ENCODE measurements around the gene OR52K1.
A peak's percentile ranks its signal among the peaks of the same experiment; 100 is the strongest.
"Not testable (repeated sequence)": the region's sequence is repeated elsewhere in the genome, so short reads cannot be mapped to it uniquely, and the experiment has no call there.

Gene OR52K1

GRCh38 chr11:4482445-4482844 lies at the start of gene OR52K1:
TSS of gene OR52K1 (plus strand) at chr11:4482646. CDS start at chr11:4488901, 6,255 bp downstream.
- DNase-seq (ENCODE audit: low spot score): peak; percentile 54

GRCh38 chr11:4433856-4434255 lies 48.6 kb upstream of the OR52K1 start:
- no peak for DNase-seq (ENCODE audit: low spot score)

GRCh38 chr11:4436411-4436810 lies 46.0 kb upstream of the OR52K1 start:
- DNase-seq (ENCODE audit: low spot score): no peak

GRCh38 chr11:4441515-4441914 lies 40.9 kb upstream of the OR52K1 start:
- DNase-seq (ENCODE audit: low spot score): no peak

- DNase-seq (ENCODE audit: low spot score): no peak
Measured at GRCh38 chr11:4443232-4443891, 39.1 kb upstream of the OR52K1 start.

GRCh38 chr11:4448995-4449394 lies 33.5 kb upstream of the OR52K1 start, which contains the start of gene OR52K2:
TSS of gene OR52K2 (plus strand) at chr11:4449295. CDS start at chr11:4449340, 45 bp downstream.
- no peak for DNase-seq (ENCODE audit: low spot score)

- DNase-seq (ENCODE audit: low spot score): no peak
Measured at GRCh38 chr11:4453118-4453517, 29.3 kb upstream of the OR52K1 start.

GRCh38 chr11:4454021-4454420 lies 28.4 kb upstream of the OR52K1 start:
- DNase-seq (ENCODE audit: low spot score): no peak

GRCh38 chr11:4455419-4455818 lies 27.0 kb upstream of the OR52K1 start:
- DNase-seq (ENCODE audit: low spot score): peak; percentile 56

- peak; percentile 58 for DNase-seq (ENCODE audit: low spot score)
Measured at GRCh38 chr11:4459500-4459899, 22.9 kb upstream of the OR52K1 start.

- no peak for DNase-seq (ENCODE audit: low spot score)
Measured at GRCh38 chr11:4460151-4460550, 22.3 kb upstream of the OR52K1 start.

- DNase-seq (ENCODE audit: low spot score): no peak
Measured at GRCh38 chr11:4464216-4465159, 18.0 kb upstream of the OR52K1 start.

- DNase-seq (ENCODE audit: low spot score): no peak
Measured at GRCh38 chr11:4465407-4465806, 17.0 kb upstream of the OR52K1 start.

- DNase-seq (ENCODE audit: low spot score): no peak
Measured at GRCh38 chr11:4466131-4466870, 16.1 kb upstream of the OR52K1 start.

- DNase-seq (ENCODE audit: low spot score): no peak
Measured at GRCh38 chr11:4466871-4467442, 15.5 kb upstream of the OR52K1 start.

- DNase-seq (ENCODE audit: low spot score): no peak
Measured at GRCh38 chr11:4467811-4468606, 14.4 kb upstream of the OR52K1 start.

- no peak for DNase-seq (ENCODE audit: low spot score)
Measured at GRCh38 chr11:4479644-4480043, 2.8 kb upstream of the OR52K1 start.

- no peak for DNase-seq (ENCODE audit: low spot score)
Measured at GRCh38 chr11:4480577-4481239, 1.7 kb upstream of the OR52K1 start.

- DNase-seq (ENCODE audit: low spot score): no peak
Measured at GRCh38 chr11:4481240-4481582, 1.2 kb upstream of the OR52K1 start.

- no peak for DNase-seq (ENCODE audit: low spot score)
Measured at GRCh38 chr11:4484310-4484709, 1.9 kb downstream of the OR52K1 start.

GRCh38 chr11:4491405-4491804 lies 9.0 kb downstream of the OR52K1 start:
- DNase-seq (ENCODE audit: low spot score): not testable (repeated sequence)
